IPS-18a (cell line): Measurements from ENCODE around the gene TIGD2.

Experiments used
- H3K27ac ChIP-seq: one replicate; pipeline ENCODE4 v1.5.1; 2013; ENCODE audit warnings: low read length
- H3K27me3 ChIP-seq: one replicate; pipeline ENCODE4 v1.6.1; 2013; ENCODE audit warnings: mild to moderate bottlenecking, low read length; ENCODE audit not compliant: control insufficient read depth, insufficient read depth
- H3K36me3 ChIP-seq: one replicate; pipeline ENCODE4 v1.6.1; 2013; ENCODE audit warnings: low read depth, low read length; ENCODE audit not compliant: control insufficient read depth
- H3K4me1 ChIP-seq: one replicate; pipeline ENCODE4 v1.6.1; 2013; ENCODE audit warnings: low read depth, low read length; ENCODE audit not compliant: control insufficient read depth
- H3K4me3 ChIP-seq: one replicate; pipeline ENCODE4 v1.5.1; 2013; ENCODE audit warnings: low read length
- H3K9ac ChIP-seq: one replicate; pipeline ENCODE4 v1.6.1; 2013; ENCODE audit warnings: mild to moderate bottlenecking, low read length, moderate library complexity
- H3K9me3 ChIP-seq: one replicate; pipeline ENCODE4 v1.6.1; 2013; ENCODE audit warnings: low read depth, low read length; ENCODE audit not compliant: control insufficient read depth

TIGD2 gene

GRCh38 chr4:89110986-89111832 is at the start of gene TIGD2:
Gene TIGD2, plus strand, starts transcription at chr4:89111533. Its CDS starts 1,442 bp downstream, at chr4:89112975.
- peak within 1 kb of the TSS; percentile 66 for H3K9ac ChIP-seq
- no peak within 1 kb of the TSS for H3K27ac ChIP-seq
- H3K27me3 ChIP-seq: peaks cover 36% of the 10 kb centered on the region
- no peaks in the 10 kb centered on the region for H3K36me3 ChIP-seq
- no peaks in the 10 kb centered on the region for H3K9me3 ChIP-seq
- H3K4me3 ChIP-seq: peak within 1 kb of the TSS; percentile 84
- peaks cover 5% of the 10 kb centered on the region for H3K4me1 ChIP-seq

- peaks cover 3% of the 10 kb centered on the region for H3K9me3 ChIP-seq
- H3K9ac ChIP-seq: no peak overlapping the region
Measured at GRCh38 chr4:89064848-89065247, 46.5 kb upstream of the TIGD2 start.

GRCh38 chr4:89067417-89067816 is 43.9 kb upstream of the TIGD2 start:
- H3K27ac ChIP-seq: no peak overlapping the region
- H3K36me3 ChIP-seq: no peaks in the 10 kb centered on the region
- H3K9me3 ChIP-seq: peaks cover 3% of the 10 kb centered on the region
- no peak overlapping the region for H3K4me3 ChIP-seq
- no peaks in the 10 kb centered on the region for H3K4me1 ChIP-seq
- H3K9ac ChIP-seq: no peak overlapping the region
- H3K27me3 ChIP-seq: no peaks in the 10 kb centered on the region

More at GRCh38 chr4:89064848-89065247, 46.5 kb upstream of the TIGD2 start:
- Histone ChIP-seq H3K27ac (no peak overlapping the region), H3K27me3 (no peaks in the 10 kb centered on the region), H3K4me1 (no peaks in the 10 kb centered on the region), H3K4me3 (no peak overlapping the region), H3K36me3 (no peaks in the 10 kb centered on the region)

DNA sequence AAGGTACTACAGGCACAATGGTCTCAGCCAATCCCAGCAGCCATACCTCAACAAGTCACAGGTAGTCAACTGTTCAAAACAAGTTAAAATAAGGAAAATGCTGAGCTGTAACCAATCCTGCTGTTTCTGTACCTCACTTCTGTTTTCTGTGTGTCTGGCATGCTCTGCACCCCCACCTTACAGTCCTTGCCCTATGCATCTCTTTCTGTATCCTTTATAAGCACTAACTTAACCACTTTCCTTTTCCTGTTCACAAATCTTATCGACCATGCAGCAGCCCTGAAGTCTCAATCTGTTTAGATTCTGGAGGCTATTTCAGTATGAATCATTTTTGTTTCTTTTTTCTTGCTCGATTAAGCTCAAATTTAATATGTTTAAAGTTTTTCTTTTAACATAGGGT is 41.9 kb upstream of the TIGD2 start:
- H3K9me3 ChIP-seq: peaks cover 3% of the 10 kb centered on the region
- H3K4me3 ChIP-seq: no peak overlapping the region
- H3K36me3 ChIP-seq: no peaks in the 10 kb centered on the region
- no peaks in the 10 kb centered on the region for H3K4me1 ChIP-seq
- no peak overlapping the region for H3K27ac ChIP-seq
- H3K27me3 ChIP-seq: no peaks in the 10 kb centered on the region
- no peak overlapping the region for H3K9ac ChIP-seq

- no peak overlapping the region for H3K27ac ChIP-seq
- peaks cover 3% of the 10 kb centered on the region for H3K9me3 ChIP-seq
- no peak overlapping the region for H3K4me3 ChIP-seq
- no peaks in the 10 kb centered on the region for H3K4me1 ChIP-seq
- H3K27me3 ChIP-seq: no peaks in the 10 kb centered on the region
- no peaks in the 10 kb centered on the region for H3K36me3 ChIP-seq
- H3K9ac ChIP-seq: no peak overlapping the region
Measured at GRCh38 chr4:89070041-89070440, 41.3 kb upstream of the TIGD2 start.

DNA sequence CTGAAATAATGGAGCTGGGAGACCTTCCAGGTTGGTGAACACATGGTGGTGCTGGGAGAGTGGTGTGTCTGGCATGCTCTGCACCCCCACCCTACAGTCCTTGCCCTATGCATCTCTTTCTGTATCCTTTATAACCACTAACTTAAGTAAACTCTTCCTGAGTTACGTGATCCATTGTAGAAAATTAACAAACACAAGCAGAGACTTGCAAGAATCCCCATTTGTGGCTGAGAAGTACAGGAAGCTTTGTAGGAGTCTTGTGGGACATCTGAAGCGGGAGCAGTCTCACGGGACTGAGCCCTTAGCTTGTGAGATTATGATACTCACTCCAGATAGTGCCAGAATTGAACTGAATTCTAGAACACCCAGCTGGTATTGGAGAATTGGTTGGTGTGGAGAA is 40.0 kb upstream of the TIGD2 start:
- Histone ChIP-seq H3K27me3 (no peaks in the 10 kb centered on the region), H3K4me3 (no peak overlapping the region), H3K9ac (no peak overlapping the region), H3K9me3 (no peaks in the 10 kb centered on the region), H3K4me1 (no peaks in the 10 kb centered on the region), H3K36me3 (no peaks in the 10 kb centered on the region), H3K27ac (no peak overlapping the region)

DNA sequence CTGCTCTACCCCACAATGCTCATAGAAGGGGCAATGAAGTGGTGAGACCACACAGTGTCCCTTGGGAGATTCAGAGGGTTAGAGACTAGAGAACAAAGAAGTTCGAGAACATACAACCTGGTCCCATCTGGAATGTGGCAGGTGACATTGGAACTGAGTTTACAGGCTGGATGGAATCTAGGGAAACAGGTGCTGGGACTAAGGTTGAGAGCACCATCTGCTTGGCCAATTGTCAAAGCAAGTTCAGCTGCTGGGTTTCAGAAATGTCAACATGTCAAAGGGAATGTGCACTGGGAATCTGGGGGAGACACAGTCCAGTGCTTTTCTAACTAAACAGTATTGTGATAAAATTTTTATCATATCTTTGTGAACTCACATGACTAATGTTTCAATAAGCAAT is 38.4 kb upstream of the TIGD2 start:
- H3K27me3 ChIP-seq: no peaks in the 10 kb centered on the region
- no peaks in the 10 kb centered on the region for H3K4me1 ChIP-seq
- no peak overlapping the region for H3K27ac ChIP-seq
- no peak overlapping the region for H3K4me3 ChIP-seq
- no peak overlapping the region for H3K9ac ChIP-seq
- no peaks in the 10 kb centered on the region for H3K36me3 ChIP-seq
- H3K9me3 ChIP-seq: no peaks in the 10 kb centered on the region

DNA sequence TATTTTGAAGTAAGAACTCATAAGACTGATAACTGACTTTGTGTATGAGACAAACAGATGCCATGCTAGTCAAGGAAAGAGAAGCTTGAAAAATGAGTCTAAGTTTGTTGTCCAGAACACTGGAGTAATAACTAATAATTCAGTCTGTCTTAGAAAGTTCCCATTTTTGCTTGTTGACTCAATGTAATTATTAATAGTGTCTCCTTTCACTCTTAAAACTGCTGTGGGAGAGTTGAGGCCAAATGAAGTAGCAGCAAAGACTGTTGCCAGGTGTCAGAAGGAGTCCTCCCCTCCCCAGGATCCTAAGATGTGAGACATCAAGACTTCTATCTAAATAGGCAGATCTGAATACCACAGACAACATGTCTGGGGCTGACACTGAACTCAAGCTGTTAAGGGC is 33.6 kb upstream of the TIGD2 start:
- H3K36me3 ChIP-seq: no peaks in the 10 kb centered on the region
- no peaks in the 10 kb centered on the region for H3K27me3 ChIP-seq
- no peak overlapping the region for H3K4me3 ChIP-seq

DNA sequence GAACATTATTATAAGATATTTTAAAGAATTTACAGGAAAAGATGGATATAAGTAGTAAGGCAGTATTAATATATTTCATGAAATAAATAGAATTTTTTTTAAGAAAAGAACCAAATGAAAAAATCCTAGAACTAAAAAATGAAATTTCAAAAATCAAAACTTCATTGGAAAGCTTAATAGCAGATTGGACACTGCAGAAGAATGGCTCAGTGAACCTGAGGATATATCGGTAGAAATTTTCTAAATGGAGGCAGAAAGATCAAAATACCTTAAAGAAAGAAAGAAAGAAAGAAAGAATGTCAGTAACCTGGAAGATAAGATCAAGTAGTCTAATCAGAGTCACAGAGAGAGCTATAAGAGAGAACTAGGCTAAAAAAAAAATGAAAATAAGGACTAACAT is 33.0 kb upstream of the TIGD2 start:
- Histone ChIP-seq H3K27me3 (no peaks in the 10 kb centered on the region), H3K4me3 (no peak overlapping the region), H3K36me3 (no peaks in the 10 kb centered on the region), H3K27ac (no peak overlapping the region), H3K9me3 (no peaks in the 10 kb centered on the region), H3K9ac (no peak overlapping the region), H3K4me1 (no peaks in the 10 kb centered on the region)

More for the DNA sequence above, 33.6 kb upstream of the TIGD2 start:
- Histone ChIP-seq H3K27ac (no peak overlapping the region), H3K9me3 (no peaks in the 10 kb centered on the region), H3K4me1 (no peaks in the 10 kb centered on the region), H3K9ac (no peak overlapping the region)

DNA sequence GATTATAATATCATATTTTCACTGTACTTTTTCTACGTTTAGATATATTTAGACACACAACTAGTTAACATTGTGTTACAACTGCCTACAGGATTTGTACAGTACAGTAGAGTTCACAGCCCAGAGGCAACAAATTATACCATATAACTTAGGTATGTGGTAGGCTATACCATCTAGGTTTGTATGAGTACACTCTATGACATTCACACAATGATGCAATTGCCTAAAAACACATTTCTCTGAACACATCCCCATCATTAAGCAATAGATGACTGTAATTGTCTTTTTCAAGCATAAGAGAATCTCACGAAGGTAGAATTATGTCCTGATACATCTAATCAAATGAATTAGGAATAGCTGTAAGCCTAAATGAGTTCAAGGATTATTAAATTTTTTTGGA is 12.3 kb upstream of the TIGD2 start:
- Histone ChIP-seq H3K27ac (no peak overlapping the region), H3K27me3 (no peaks in the 10 kb centered on the region), H3K36me3 (no peaks in the 10 kb centered on the region), H3K9ac (no peak overlapping the region), H3K4me3 (no peak overlapping the region), H3K4me1 (no peaks in the 10 kb centered on the region), H3K9me3 (no peaks in the 10 kb centered on the region)

DNA sequence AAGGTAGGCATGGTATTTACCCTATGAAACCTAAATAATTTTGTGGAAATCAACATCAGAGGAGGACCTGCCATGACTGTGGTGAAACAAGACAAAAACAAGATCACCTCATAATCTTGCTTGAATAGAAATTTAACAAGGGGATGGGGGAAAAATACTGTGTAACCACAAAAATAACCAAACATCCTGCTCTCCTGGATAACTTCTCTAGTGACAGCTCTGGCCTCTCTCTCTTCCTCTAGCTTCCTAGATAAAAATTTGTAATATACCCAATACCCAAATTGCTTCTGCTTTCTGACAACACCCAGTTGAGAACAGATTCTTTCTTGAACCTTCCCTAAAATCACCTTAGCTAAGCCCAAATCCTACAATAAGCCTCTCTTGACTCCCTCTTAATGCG is 11.9 kb upstream of the TIGD2 start:
- H3K9ac ChIP-seq: no peak overlapping the region
- H3K9me3 ChIP-seq: no peaks in the 10 kb centered on the region
- no peaks in the 10 kb centered on the region for H3K27me3 ChIP-seq
- no peak overlapping the region for H3K27ac ChIP-seq
- no peaks in the 10 kb centered on the region for H3K36me3 ChIP-seq
- H3K4me3 ChIP-seq: no peak overlapping the region
- H3K4me1 ChIP-seq: no peaks in the 10 kb centered on the region

- Histone ChIP-seq H3K27ac (no peak overlapping the region), H3K27me3 (no peaks in the 10 kb centered on the region), H3K9ac (no peak overlapping the region), H3K9me3 (no peaks in the 10 kb centered on the region), H3K36me3 (no peaks in the 10 kb centered on the region), H3K4me1 (no peaks in the 10 kb centered on the region), H3K4me3 (no peak overlapping the region)
Measured at GRCh38 chr4:89100853-89101252, 10.5 kb upstream of the TIGD2 start.
